GM10847 (cell line): ENCODE results near the gene AKAP1.

Experiments
- POLR2A ChIP-seq: IDR thresholded peaks from 2 replicates; pipeline ENCODE4 v1.6.1; 2011; ENCODE audit not compliant: insufficient read length; ENCODE audit errors: extremely low read depth

AKAP1 gene

GRCh38 chr17:57092171-57092570, 7.1 kb downstream of the AKAP1 start:
- no peak for TF ChIP-seq POLR2A

GRCh38 chr17:57092779-57093178, 7.7 kb downstream of the AKAP1 start:
- TF ChIP-seq POLR2A, result no peak

- TF ChIP-seq POLR2A, result no peak
These were observed 11.6 kb downstream of the AKAP1 start for GRCh38 chr17:57096472-57097202.

GRCh38 chr17:57097832-57098421, 12.9 kb downstream of the AKAP1 start:
- TF ChIP-seq POLR2A, result no peak

GRCh38 chr17:57099165-57099564, 14.1 kb downstream of the AKAP1 start:
- TF ChIP-seq POLR2A, result no peak

GRCh38 chr17:57102122-57102521, 17.1 kb downstream of the AKAP1 start:
- no peak for TF ChIP-seq POLR2A

- TF ChIP-seq POLR2A, result no peak
These were observed 19.6 kb downstream of the AKAP1 start for GRCh38 chr17:57104461-57105175.

- TF ChIP-seq POLR2A, result no peak
These were observed 20.5 kb downstream of the AKAP1 start for GRCh38 chr17:57105591-57105990.

- no peak for TF ChIP-seq POLR2A
These were observed 21.2 kb downstream of the AKAP1 start for GRCh38 chr17:57106107-57106835.

GRCh38 chr17:57106836-57107497, 21.9 kb downstream of the AKAP1 start:
- no peak for TF ChIP-seq POLR2A

GRCh38 chr17:57107498-57108101, 22.6 kb downstream of the AKAP1 start:
- no peak for TF ChIP-seq POLR2A

GRCh38 chr17:57108671-57109392, 23.8 kb downstream of the AKAP1 start:
- TF ChIP-seq POLR2A, result no peak

- no peak for TF ChIP-seq POLR2A
These were observed 24.5 kb downstream of the AKAP1 start for GRCh38 chr17:57109393-57110151.
